Sciatic nerve (tissue), 2 donors: ENCODE results near the gene RANGAP1. TPM values are rescaled to one million over a fixed set of nuclear protein-coding genes. Genes with fewer than 3 reads are reported as not detected.

Source experiments
- ATAC-seq: fragments of 200-7000 bp; cut with Tn5 transposase; one replicate; pipeline ENCODE4 v1.9.1; 2020; ENCODE audit warnings: mild to moderate bottlenecking, moderate library complexity
- DNase-seq: peaks from one replicate; pipeline ENCODE4 v3.0.0-alpha.2; 2020; ENCODE audit warnings: low spot score
- intact Hi-C: fragments of 100-400 bp; cut with DNase I; formaldehyde crosslinking; loops from one replicate; pipeline ENCODE4 v1.14.2; 2022
- microRNA-seq: library from miRNA; unstranded; fragments of <30 nt; microRNA quantifications from one replicate; pipeline ENCODE4 v1.2.0, GENCODE V29; 2020
- total RNA-seq: library from RNA; stranded (reverse); fragmentation: NEBNext Ultra II Directional; extraction: Animal tissue kit (Norgen Biotek cat#: 25700); gene quantifications from one replicate; pipeline ENCODE4 v1.2.1, GENCODE V29; 2021
- donor health status: DM: no; HTN: no; CAD: no.
- donor health status: DM: no; HTN: no; CAD: no.

RANGAP1 gene
- total RNA-seq, 1 donor from 2014 or later, result 45.5 TPM

- ATAC-seq, result peak; percentile 94
- DNase-seq, result peak; percentile 81
- intact Hi-C loops, result loop anchor here (5.0 kb wide), 1 partner anchor 1935 kb away; the partner anchor contains the start of gene TSPO
Measured at GRCh38 chr22:41217553-41218157, 68.3 kb downstream of the RANGAP1 start.

- ATAC-seq (peak; percentile 51), DNase-seq (no peak)
- intact Hi-C loops, result loop anchor here (5.0 kb wide), 1 partner anchor 1935 kb away; the partner anchor contains the start of gene TSPO
Measured at GRCh38 chr22:41216984-41217383, 69.0 kb downstream of the RANGAP1 start.

GRCh38 chr22:41215926-41216325 lies 70.1 kb downstream of the RANGAP1 start:
- ATAC-seq, result no peak
- intact Hi-C loops, result loop anchor here (5.0 kb wide), 1 partner anchor 1936 kb away; the partner anchor contains the start of gene TSPO

GRCh38 chr22:41215409-41215808 lies 70.6 kb downstream of the RANGAP1 start:
- ATAC-seq (no peak), DNase-seq (no peak)
- intact Hi-C loops, result loop anchor here (5.0 kb wide), 1 partner anchor 1937 kb away; the partner anchor contains the start of gene TSPO

More at GRCh38 chr22:41215926-41216325, 70.1 kb downstream of the RANGAP1 start:
- no peak for DNase-seq

- ATAC-seq (no peak), DNase-seq (no peak)
- intact Hi-C loops, result no loop called here
Measured at GRCh38 chr22:41206719-41207118, 79.3 kb downstream of the RANGAP1 start.

- DNase-seq, result peak; percentile 99
- peak; percentile 100 for ATAC-seq
- intact Hi-C loops, result no loop called here
Measured at GRCh38 chr22:41204992-41205900, 80.7 kb downstream of the RANGAP1 start, which contains the start of gene L3MBTL2. TSS of gene L3MBTL2 (plus strand) at chr22:41205312. CDS start at chr22:41205363, 51 bp downstream.

- ATAC-seq (no peak), DNase-seq (no peak)
- intact Hi-C loops, result no loop called here
Measured at GRCh38 chr22:41204066-41204465, 81.9 kb downstream of the RANGAP1 start.

GRCh38 chr22:41203118-41203517 lies 82.9 kb downstream of the RANGAP1 start:
- intact Hi-C loops, result no loop called here

GRCh38 chr22:41201141-41201540 lies 84.8 kb downstream of the RANGAP1 start:
- no peak for ATAC-seq
- intact Hi-C loops, result no loop called here

More at GRCh38 chr22:41203118-41203517, 82.9 kb downstream of the RANGAP1 start:
- ATAC-seq, result no peak
- DNase-seq, result no peak

GRCh38 chr22:41198027-41198580 lies 87.9 kb downstream of the RANGAP1 start:
- DNase-seq, result no peak
- peak; percentile 65 for ATAC-seq
- intact Hi-C loops, result no loop called here

More at GRCh38 chr22:41201141-41201540, 84.8 kb downstream of the RANGAP1 start:
- no peak for DNase-seq

- intact Hi-C loops, result no loop called here
- peak; percentile 92 for DNase-seq
- ATAC-seq, result peak; percentile 93
Measured at GRCh38 chr22:41197038-41197972, 88.7 kb downstream of the RANGAP1 start.

Small RNA genes within 50 kb of the gene (microRNA-seq; reads per million reads assigned to microRNA genes)
- gene MIR6889, result not detected

Other genes starting within 250 kb of the RANGAP1 start
- gene EP300, start 193.6 kb downstream of the RANGAP1 start, total RNA-seq, result 84.3 TPM
- gene L3MBTL2, start 80.9 kb downstream of the RANGAP1 start, total RNA-seq, result 18.1 TPM
- 13.1 TPM for gene CHADL, start 45.3 kb downstream of the RANGAP1 start, total RNA-seq
- gene ZC3H7B, start 15.3 kb upstream of the RANGAP1 start, total RNA-seq, result 72.6 TPM
- gene TEF, start 95.8 kb upstream of the RANGAP1 start, total RNA-seq, result 36.5 TPM
- gene TOB2, start 160.6 kb upstream of the RANGAP1 start, total RNA-seq, result 67.7 TPM
- gene PHF5A, start 182.5 kb upstream of the RANGAP1 start, total RNA-seq, result 26.9 TPM
- gene ACO2, start 182.9 kb upstream of the RANGAP1 start, total RNA-seq, result 68.0 TPM